Body of pancreas (tissue), 4 donors: Measurements from ENCODE around the gene GSAP. TPM values are rescaled to one million over a fixed set of nuclear protein-coding genes. Genes with fewer than 3 reads are reported as not detected.

Experiments used
- ATAC-seq: fragments of 150-250 bp; one replicate; pipeline ENCODE4 v1.9.1; 2016
- DNase-seq, 4 donors: peaks; one replicate each; pipeline ENCODE4 v3.0.0-alpha.2; 2019
- H3K27ac ChIP-seq, 4 donors: fragments of 200-600 bp; sonication (generic); 1 replicate in 3 of 4; 2 replicates in 1 of 4; pipeline versions ENCODE4 v1.5.1 to v1.6.1; 2016 to 2019; ENCODE audit warnings: mild to moderate bottlenecking in 1 of 4, mixed read lengths in 1 of 4, moderate library complexity in 1 of 4
- H3K27me3 ChIP-seq, 2 donors: fragments of 200-600 bp; sonication (generic); one replicate each; pipeline ENCODE4 v1.6.0; 2016; ENCODE audit warnings: mild to moderate bottlenecking in 1 of 2
- H3K36me3 ChIP-seq, 2 donors: fragments of 200-600 bp; sonication (generic); replicated peaks in 1 of 2; 2 replicates each; pipeline ENCODE4 v1.5.1; 2016; ENCODE audit warnings: low read depth in 2 of 2; ENCODE audit not compliant: insufficient read depth in 1 of 2
- H3K4me1 ChIP-seq: fragments of 200-600 bp; sonication (generic); one replicate; pipeline ENCODE4 v1.6.0; 2016
- H3K4me3 ChIP-seq, 2 donors: fragments of 200-600 bp; sonication (generic); 1 replicate in 1 of 2; 2 replicates in 1 of 2; pipeline ENCODE4 v1.5.1; 2016 to 2019
- H3K9me3 ChIP-seq, 3 donors: fragments of 200-600 bp; sonication (generic); 1 replicate in 2 of 3; 2 replicates in 1 of 3; pipeline ENCODE4 v1.5.1; 2016
- POLR2A ChIP-seq, 3 donors: fragments of 450-650 bp; IDR thresholded peaks; one replicate each; pipeline ENCODE4 v1.6.1; 2016; ENCODE audit warnings: antibody characterized with exemption in 3 of 3, mild to moderate bottlenecking in 2 of 3
- WGBS, 2 donors: methylation state at CpG; one replicate each; pipeline ENCODE4 v1.1.5; 2017; 5-methylcytosine and 5-hydroxymethylcytosine counted together
- intact Hi-C: fragments of 100-400 bp; cut with DNase I; formaldehyde crosslinking; loops from one replicate; pipeline ENCODE4 v1.15.1; 2023
- total RNA-seq, 2 donors: library from RNA; depleted of rRNA; stranded (reverse); fragments of >200 nt; gene quantifications; one replicate each; pipeline ENCODE4 v1.1.0, GENCODE V29; 2016
- TF ChIP-seq, protein P1 (sequence below), 7 experiments: fragments of 450-650 bp in 4 of 7; fragments of 200-600 bp in 3 of 7; sonication (generic) in 3 of 7; IDR thresholded peaks; one replicate each; pipeline ENCODE4 v1.5.1; 2016 to 2019; ENCODE audit warnings: antibody characterized with exemption in 7 of 7

The GSAP gene
- total RNA-seq, 2 donors from 2014 or later: 13.7 to 18.8 TPM

- H3K27ac ChIP-seq: no peak overlapping the region
- intact Hi-C loops: no loop called here
- DNase-seq: no peak
- H3K9me3 ChIP-seq: no peaks in the 10 kb centered on the region
- no peaks in the 10 kb centered on the region for H3K4me1 ChIP-seq
- ATAC-seq: no peak
- TF ChIP-seq, protein P1, sequence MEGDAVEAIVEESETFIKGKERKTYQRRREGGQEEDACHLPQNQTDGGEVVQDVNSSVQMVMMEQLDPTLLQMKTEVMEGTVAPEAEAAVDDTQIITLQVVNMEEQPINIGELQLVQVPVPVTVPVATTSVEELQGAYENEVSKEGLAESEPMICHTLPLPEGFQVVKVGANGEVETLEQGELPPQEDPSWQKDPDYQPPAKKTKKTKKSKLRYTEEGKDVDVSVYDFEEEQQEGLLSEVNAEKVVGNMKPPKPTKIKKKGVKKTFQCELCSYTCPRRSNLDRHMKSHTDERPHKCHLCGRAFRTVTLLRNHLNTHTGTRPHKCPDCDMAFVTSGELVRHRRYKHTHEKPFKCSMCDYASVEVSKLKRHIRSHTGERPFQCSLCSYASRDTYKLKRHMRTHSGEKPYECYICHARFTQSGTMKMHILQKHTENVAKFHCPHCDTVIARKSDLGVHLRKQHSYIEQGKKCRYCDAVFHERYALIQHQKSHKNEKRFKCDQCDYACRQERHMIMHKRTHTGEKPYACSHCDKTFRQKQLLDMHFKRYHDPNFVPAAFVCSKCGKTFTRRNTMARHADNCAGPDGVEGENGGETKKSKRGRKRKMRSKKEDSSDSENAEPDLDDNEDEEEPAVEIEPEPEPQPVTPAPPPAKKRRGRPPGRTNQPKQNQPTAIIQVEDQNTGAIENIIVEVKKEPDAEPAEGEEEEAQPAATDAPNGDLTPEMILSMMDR (IDR thresholded peaks at IDR 0.05): no peak
- H3K4me3 ChIP-seq: no peak overlapping the region
- H3K36me3 ChIP-seq: no peaks in the 10 kb centered on the region
- 59 to 83% methylated on average over 7 of the region's 7 CpGs for WGBS, 2 donors
- H3K27me3 ChIP-seq: no peaks in the 10 kb centered on the region
These were observed 127.4 kb downstream of the GSAP start for GRCh38 chr7:77288676-77289320.

GRCh38 chr7:77284616-77285015 lies 131.5 kb downstream of the GSAP start:
- DNase-seq (no peak), ATAC-seq (no peak)
- WGBS, 2 donors: 72 to 74% methylated on average over 2 of the region's 2 CpGs
- Histone ChIP-seq H3K27ac (no peak overlapping the region), H3K4me3 (no peak overlapping the region), H3K4me1 (peaks cover 13% of the 10 kb centered on the region), H3K9me3 (no peaks in the 10 kb centered on the region), H3K27me3 (no peaks in the 10 kb centered on the region), H3K36me3 (no peaks in the 10 kb centered on the region)
- intact Hi-C loops: no loop called here
- TF ChIP-seq, protein P1 (IDR thresholded peaks at IDR 0.05): no peak
- TF ChIP-seq POLR2A (IDR thresholded peaks at IDR 0.05): no peak

DNA sequence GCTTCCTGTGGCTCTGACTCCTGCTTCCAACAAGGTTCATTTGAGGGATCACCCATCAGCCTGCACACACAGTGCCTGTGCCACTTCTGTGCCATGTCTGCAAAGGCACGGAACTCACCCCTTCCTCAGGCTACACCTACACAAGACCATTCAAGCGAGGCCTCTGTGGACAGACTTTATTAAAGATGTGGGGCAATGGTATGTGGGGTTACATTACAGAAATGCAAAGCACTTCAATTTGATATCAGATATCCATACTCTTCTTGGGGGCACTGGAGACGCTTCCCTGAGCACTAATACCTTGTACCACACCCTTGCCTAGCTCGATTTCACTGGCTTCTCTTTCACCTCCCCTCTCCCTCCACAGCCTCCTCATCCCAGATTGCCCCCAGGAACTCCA lies 132.1 kb downstream of the GSAP start:
- Histone ChIP-seq H3K4me1 (peaks cover 13% of the 10 kb centered on the region), H3K27ac (no peak overlapping the region), H3K27me3 (no peaks in the 10 kb centered on the region), H3K36me3 (no peaks in the 10 kb centered on the region), H3K4me3 (no peak overlapping the region), H3K9me3 (no peaks in the 10 kb centered on the region)
- no peak for DNase-seq
- no peak for ATAC-seq
- TF ChIP-seq, protein P1 (IDR thresholded peaks at IDR 0.05): no peak
- TF ChIP-seq POLR2A (IDR thresholded peaks at IDR 0.05): no peak
- 91 to 93% methylated on average over 4 of the region's 4 CpGs for WGBS, 2 donors
- intact Hi-C loops: no loop called here

DNA sequence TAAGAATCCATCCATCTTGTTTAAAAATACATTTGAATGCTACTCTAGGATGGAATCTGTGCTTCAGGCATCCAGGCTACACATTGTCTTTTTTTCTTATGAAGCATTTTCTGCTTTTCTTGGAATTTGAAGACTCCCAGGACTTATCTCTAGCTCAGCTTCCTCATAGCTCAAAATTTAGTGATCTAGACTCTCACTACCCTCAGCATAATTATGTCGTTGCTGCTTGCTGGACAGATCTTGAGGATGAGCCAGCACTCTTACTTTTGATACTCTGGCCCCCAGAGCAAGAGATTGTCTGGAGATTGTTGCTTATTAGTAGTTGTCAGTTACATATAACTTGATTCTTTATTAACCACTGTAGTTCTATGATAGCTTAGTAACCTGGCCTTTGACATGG lies 133.3 kb downstream of the GSAP start:
- DNase-seq (no peak), ATAC-seq (no peak)
- Histone ChIP-seq H3K4me1 (peaks cover 13% of the 10 kb centered on the region), H3K4me3 (no peak overlapping the region), H3K27ac (no peak overlapping the region), H3K36me3 (no peaks in the 10 kb centered on the region), H3K9me3 (no peaks in the 10 kb centered on the region), H3K27me3 (no peaks in the 10 kb centered on the region)
- intact Hi-C loops: no loop called here
- no peak for TF ChIP-seq POLR2A (IDR thresholded peaks at IDR 0.05)
- TF ChIP-seq, protein P1 (IDR thresholded peaks at IDR 0.05): no peak
- 65 to 74% methylated on average over 1 of the region's 1 CpG for WGBS, 2 donors
